AG09309 (cell line): Measurements from ENCODE around the gene BIRC5.

ENCODE experiments used
- DNase-seq: peaks from one replicate; pipeline ENCODE4 v3.0.0-alpha.2; 2010; ENCODE audit warnings: low read depth
- H3K4me3 ChIP-seq: 2 replicates; pipeline ENCODE4 v1.5.1; 2011; ENCODE audit warnings: mild to moderate bottlenecking, low read depth, low read length, moderate library complexity; ENCODE audit not compliant: control insufficient read depth
- CTCF ChIP-seq: IDR thresholded peaks from 2 replicates; pipeline ENCODE4 v1.5.1; 2011; ENCODE audit warnings: mild to moderate bottlenecking, low read depth, low read length, inconsistent platforms; ENCODE audit not compliant: insufficient read depth, control insufficient read depth; ENCODE audit errors: missing control alignments

BIRC5 gene

GRCh38 chr17:78235885-78236284, 21.8 kb downstream of the BIRC5 start:
- no peak for TF ChIP-seq CTCF
- no peak for DNase-seq
- no peak overlapping the region for H3K4me3 ChIP-seq

- no peak for TF ChIP-seq CTCF
- H3K4me3 ChIP-seq = no peak overlapping the region
- no peak for DNase-seq
These were observed 22.5 kb downstream of the BIRC5 start for GRCh38 chr17:78236362-78237127.

- no peak for TF ChIP-seq CTCF
- no peak overlapping the region for H3K4me3 ChIP-seq
- DNase-seq = no peak
These were observed 23.5 kb downstream of the BIRC5 start for GRCh38 chr17:78237401-78238012.

- TF ChIP-seq CTCF = no peak
- no peak for DNase-seq
- no peak overlapping the region for H3K4me3 ChIP-seq
These were observed 24.9 kb downstream of the BIRC5 start for GRCh38 chr17:78238823-78239488.

GRCh38 chr17:78239489-78239931, 25.5 kb downstream of the BIRC5 start:
- DNase-seq = no peak
- TF ChIP-seq CTCF = no peak
- H3K4me3 ChIP-seq = no peak overlapping the region

GRCh38 chr17:78240012-78240655, 26.1 kb downstream of the BIRC5 start:
- no peak overlapping the region for H3K4me3 ChIP-seq
- TF ChIP-seq CTCF = no peak
- no peak for DNase-seq
